ENCODE data around the gene NBPF1.
"Not testable (repeated sequence)": the region's sequence is repeated elsewhere in the genome, so short reads cannot be mapped to it uniquely, and the experiment has no call there.

Gene NBPF1

GRCh38 chr1:16621681-16622315, 8.4 kb upstream of the NBPF1 start:
- not testable (repeated sequence) for DNase-seq (ENCODE audit: low spot score)

- DNase-seq (ENCODE audit: low spot score), result no peak
These were observed 7.9 kb upstream of the NBPF1 start for GRCh38 chr1:16621300-16621658.

- DNase-seq (ENCODE audit: low spot score), result not testable (repeated sequence)
These were observed 6.6 kb upstream of the NBPF1 start for GRCh38 chr1:16619803-16620501.

- no peak for DNase-seq (ENCODE audit: low spot score)
These were observed 5.4 kb upstream of the NBPF1 start for GRCh38 chr1:16618719-16619118.

GRCh38 chr1:16617778-16618580, 4.6 kb upstream of the NBPF1 start:
- peak; percentile 8 for DNase-seq (ENCODE audit: low spot score)

- no peak for DNase-seq (ENCODE audit: low spot score)
These were observed 3.8 kb upstream of the NBPF1 start for GRCh38 chr1:16617114-16617631.

GRCh38 chr1:16615253-16616252, 2.2 kb upstream of the NBPF1 start:
- DNase-seq (ENCODE audit: low spot score), result no peak

GRCh38 chr1:16614361-16615252, 1.2 kb upstream of the NBPF1 start:
- DNase-seq (ENCODE audit: low spot score), result no peak

GRCh38 chr1:16612332-16613172, 812 bp downstream of the NBPF1 start:
- DNase-seq (ENCODE audit: low spot score), result no peak

GRCh38 chr1:16611981-16612331, 1.4 kb downstream of the NBPF1 start:
- DNase-seq (ENCODE audit: low spot score), result not testable (repeated sequence)

GRCh38 chr1:16611164-16611563, 2.2 kb downstream of the NBPF1 start:
- not testable (repeated sequence) for DNase-seq (ENCODE audit: low spot score)

GRCh38 chr1:16610553-16610952, 2.8 kb downstream of the NBPF1 start:
- not testable (repeated sequence) for DNase-seq (ENCODE audit: low spot score)

GRCh38 chr1:16609761-16610160, 3.6 kb downstream of the NBPF1 start:
- DNase-seq (ENCODE audit: low spot score), result not testable (repeated sequence)

GRCh38 chr1:16608838-16609560, 4.4 kb downstream of the NBPF1 start:
- DNase-seq (ENCODE audit: low spot score), result no peak

GRCh38 chr1:16607853-16608815, 5.2 kb downstream of the NBPF1 start:
- not testable (repeated sequence) for DNase-seq (ENCODE audit: low spot score)

- no peak for DNase-seq (ENCODE audit: low spot score)
These were observed 5.9 kb downstream of the NBPF1 start for GRCh38 chr1:16607433-16607851.

GRCh38 chr1:16606666-16607432, 6.5 kb downstream of the NBPF1 start:
- not testable (repeated sequence) for DNase-seq (ENCODE audit: low spot score)

Data from hematopoietic multipotent progenitor cell treated with erythropoietin and hydrocortisone succinate and interleukin-3 and kit ligand, for 17 days (in vitro differentiated cells).